Parathyroid adenoma (tissue), 2 donors: ENCODE data around the gene CNBD2.
"Not testable (repeated sequence)": the region's sequence is repeated elsewhere in the genome, so short reads cannot be mapped to it uniquely, and the experiment has no call there.

ENCODE experiments used
- H2AFZ ChIP-seq: fragments of 300-600 bp; sonication (generic); one replicate; pipeline ENCODE4 v1.7.0; 2017; ENCODE audit warnings: antibody characterized with exemption, mild to moderate bottlenecking
- H3K27ac ChIP-seq: fragments of 300-600 bp; sonication (generic); one replicate; pipeline ENCODE4 v1.7.0; 2017
- H3K27me3 ChIP-seq: fragments of 300-600 bp; sonication (generic); one replicate; pipeline ENCODE4 v1.7.0; 2017; ENCODE audit warnings: low read length; ENCODE audit not compliant: control insufficient read depth, insufficient read depth
- H3K36me3 ChIP-seq: fragments of 300-600 bp; sonication (generic); one replicate; pipeline ENCODE4 v1.7.0; 2017; ENCODE audit warnings: low read length; ENCODE audit not compliant: control insufficient read depth, insufficient read depth
- H3K4me1 ChIP-seq: fragments of 300-600 bp; sonication (generic); one replicate; pipeline ENCODE4 v1.7.0; 2017; ENCODE audit warnings: control low read depth
- H3K4me2 ChIP-seq: fragments of 300-600 bp; sonication (generic); one replicate; pipeline ENCODE4 v1.7.0; 2017; ENCODE audit warnings: low read length
- H3K4me3 ChIP-seq: fragments of 300-600 bp; sonication (generic); one replicate; pipeline ENCODE4 v1.7.0; 2017; ENCODE audit warnings: low read depth, low read length
- H3K79me2 ChIP-seq: fragments of 300-600 bp; sonication (generic); one replicate; pipeline ENCODE4 v1.7.0; 2017; ENCODE audit warnings: control low read depth
- H3K9ac ChIP-seq: fragments of 300-600 bp; sonication (generic); one replicate; pipeline ENCODE4 v1.7.0; 2017; ENCODE audit warnings: mild to moderate bottlenecking
- H3K9me3 ChIP-seq: fragments of 300-600 bp; sonication (generic); one replicate; pipeline ENCODE4 v1.7.0; 2017; ENCODE audit warnings: low read length; ENCODE audit not compliant: control insufficient read depth
- CTCF ChIP-seq: fragments of 300-600 bp; sonication (generic); IDR thresholded peaks from one replicate; pipeline ENCODE4 v1.7.0; 2017; ENCODE audit warnings: antibody characterized with exemption, mild to moderate bottlenecking
- donor health status: primary hyperparathyroidism.

Gene CNBD2

GRCh38 chr20:36050436-36051317 is 82.3 kb downstream of the CNBD2 start:
- peak overlapping the region; percentile 96 for H2AFZ ChIP-seq
- TF ChIP-seq CTCF, result no peak
- peak overlapping the region; percentile 77 for H3K4me2 ChIP-seq
- H3K4me1 ChIP-seq, result peaks cover 20% of the 10 kb centered on the region
- peak overlapping the region; percentile 96 for H3K9ac ChIP-seq
- peak overlapping the region; percentile 98 for H3K4me3 ChIP-seq
- no peaks in the 10 kb centered on the region for H3K27me3 ChIP-seq
- H3K36me3 ChIP-seq, result no peaks in the 10 kb centered on the region
- H3K27ac ChIP-seq, result peak overlapping the region; percentile 94
- peaks cover 25% of the 10 kb centered on the region for H3K79me2 ChIP-seq
- no peaks in the 10 kb centered on the region for H3K9me3 ChIP-seq

GRCh38 chr20:36051318-36052116 is 83.1 kb downstream of the CNBD2 start:
- Histone ChIP-seq H3K4me3 (peak overlapping the region; percentile 98), H3K9me3 (no peaks in the 10 kb centered on the region), H2AFZ (peak overlapping the region; percentile 96), H3K27ac (peak overlapping the region; percentile 94), H3K9ac (no peak overlapping the region), H3K36me3 (no peaks in the 10 kb centered on the region), H3K4me2 (peak overlapping the region; percentile 77), H3K27me3 (no peaks in the 10 kb centered on the region), H3K4me1 (peaks cover 16% of the 10 kb centered on the region), H3K79me2 (peaks cover 25% of the 10 kb centered on the region)
- no peak for TF ChIP-seq CTCF

GRCh38 chr20:36052117-36052513 is 83.7 kb downstream of the CNBD2 start:
- no peak overlapping the region for H3K4me2 ChIP-seq
- no peak overlapping the region for H3K27ac ChIP-seq
- peaks cover 22% of the 10 kb centered on the region for H3K79me2 ChIP-seq
- H3K4me3 ChIP-seq, result no peak overlapping the region
- no peaks in the 10 kb centered on the region for H3K27me3 ChIP-seq
- H3K4me1 ChIP-seq, result peaks cover 13% of the 10 kb centered on the region
- H3K9me3 ChIP-seq, result no peaks in the 10 kb centered on the region
- no peaks in the 10 kb centered on the region for H3K36me3 ChIP-seq
- no peak overlapping the region for H3K9ac ChIP-seq
- TF ChIP-seq CTCF, result no peak
- peak overlapping the region; percentile 96 for H2AFZ ChIP-seq

GRCh38 chr20:36053863-36054518 is 85.6 kb downstream of the CNBD2 start:
- H3K4me1 ChIP-seq, result not testable (repeated sequence)

GRCh38 chr20:36055145-36055544 is 86.8 kb downstream of the CNBD2 start:
- H3K4me3 ChIP-seq, result no peak overlapping the region
- no peak overlapping the region for H3K27ac ChIP-seq
- no peaks in the 10 kb centered on the region for H3K27me3 ChIP-seq
- H3K4me2 ChIP-seq, result no peak overlapping the region
- no peak overlapping the region for H2AFZ ChIP-seq
- no peak overlapping the region for H3K9ac ChIP-seq
- H3K9me3 ChIP-seq, result no peaks in the 10 kb centered on the region
- TF ChIP-seq CTCF, result no peak
- peaks cover 5% of the 10 kb centered on the region for H3K4me1 ChIP-seq
- H3K79me2 ChIP-seq, result peaks cover 3% of the 10 kb centered on the region
- no peaks in the 10 kb centered on the region for H3K36me3 ChIP-seq

More at GRCh38 chr20:36053863-36054518, 85.6 kb downstream of the CNBD2 start:
- H3K79me2 ChIP-seq, H3K9ac ChIP-seq, H3K27ac ChIP-seq, H3K27me3 ChIP-seq, H3K36me3 ChIP-seq, H3K4me2 ChIP-seq, H2AFZ ChIP-seq, H3K9me3 ChIP-seq, H3K4me3 ChIP-seq: not testable (repeated sequence)
